CD4-positive, alpha-beta T cell treated with Interleukin-12 subunit alpha and Interleukin-12 subunit beta, for 1 hour (primary cell): ENCODE results near the gene NPLOC4.
A peak's percentile ranks its signal among the peaks of the same experiment; 100 is the strongest.
"Not testable (repeated sequence)": the region's sequence is repeated elsewhere in the genome, so short reads cannot be mapped to it uniquely, and the experiment has no call there.

Experiments
- DNase-seq: peaks from one replicate; pipeline ENCODE4 v3.0.0-alpha.2; 2020

NPLOC4 gene

GRCh38 chr17:81630274-81630673 lies 6.6 kb downstream of the NPLOC4 start:
- no peak for DNase-seq

- no peak for DNase-seq
Measured at GRCh38 chr17:81621494-81622130, 15.3 kb downstream of the NPLOC4 start.

- not testable (repeated sequence) for DNase-seq
Measured at GRCh38 chr17:81618307-81618706, 18.6 kb downstream of the NPLOC4 start.

- no peak for DNase-seq
Measured at GRCh38 chr17:81616877-81617276, 20.0 kb downstream of the NPLOC4 start.

GRCh38 chr17:81615401-81615930 lies 21.4 kb downstream of the NPLOC4 start:
- DNase-seq = no peak

- no peak for DNase-seq
Measured at GRCh38 chr17:81612172-81612970, 24.5 kb downstream of the NPLOC4 start.

- no peak for DNase-seq
Measured at GRCh38 chr17:81609541-81610311, 27.2 kb downstream of the NPLOC4 start.

GRCh38 chr17:81608605-81609004 lies 28.3 kb downstream of the NPLOC4 start:
- DNase-seq = no peak

GRCh38 chr17:81608082-81608481 lies 28.8 kb downstream of the NPLOC4 start:
- DNase-seq = no peak

- no peak for DNase-seq
Measured at GRCh38 chr17:81607431-81607830, 29.5 kb downstream of the NPLOC4 start.

- no peak for DNase-seq
Measured at GRCh38 chr17:81603846-81604610, 32.9 kb downstream of the NPLOC4 start.

- DNase-seq = peak; percentile 74
Measured at GRCh38 chr17:81601525-81602120, 35.3 kb downstream of the NPLOC4 start.

GRCh38 chr17:81599719-81600486 lies 37.0 kb downstream of the NPLOC4 start:
- no peak for DNase-seq

GRCh38 chr17:81593105-81593871 lies 43.6 kb downstream of the NPLOC4 start:
- DNase-seq = no peak

GRCh38 chr17:81591971-81592370 lies 44.9 kb downstream of the NPLOC4 start:
- DNase-seq = no peak

GRCh38 chr17:81590121-81590520 lies 46.8 kb downstream of the NPLOC4 start:
- no peak for DNase-seq

- DNase-seq = no peak
Measured at GRCh38 chr17:81589612-81590011, 47.3 kb downstream of the NPLOC4 start.

- DNase-seq = no peak
Measured at GRCh38 chr17:81586096-81586495, 50.8 kb downstream of the NPLOC4 start.

- not testable (repeated sequence) for DNase-seq
Measured at GRCh38 chr17:81584771-81585170, 52.1 kb downstream of the NPLOC4 start.

- no peak for DNase-seq
Measured at GRCh38 chr17:81583589-81584342, 53.1 kb downstream of the NPLOC4 start.
